Measurements from ENCODE around the gene GLP1R. TPM values are rescaled to one million over a fixed set of nuclear protein-coding genes. Genes with fewer than 3 reads are reported as not detected.
"Not testable (repeated sequence)": the region's sequence is repeated elsewhere in the genome, so short reads cannot be mapped to it uniquely, and the experiment has no call there.

Gene GLP1R
- total RNA-seq, 2 donors from 2014 or later = 0.77 to 2.1 TPM

DNA sequence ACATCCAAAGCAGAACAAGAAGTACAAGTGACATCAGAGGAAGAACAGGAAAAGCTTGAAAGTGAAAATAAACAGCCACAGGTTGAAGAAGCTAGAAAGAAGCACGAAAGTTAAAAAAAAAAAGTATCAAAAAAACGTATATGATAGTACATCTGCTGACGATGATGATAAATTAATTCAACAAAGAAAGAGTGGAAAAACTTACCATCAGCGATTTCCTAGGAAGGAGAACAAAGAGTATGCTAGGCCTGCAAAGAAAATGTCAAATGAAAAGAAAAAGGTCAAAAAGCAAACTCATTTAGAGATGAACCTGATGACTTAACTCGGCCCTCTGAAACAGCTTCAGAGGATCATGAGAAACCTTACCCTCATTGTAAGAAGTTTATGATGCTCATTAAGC, 62.7 kb downstream of the GLP1R start:
- no peaks in the 10 kb centered on the region for H3K27me3 Mint-ChIP-seq (ENCODE audit: low read depth)
- peaks cover 0 to 1% of the 10 kb centered on the region in 2 donors for H3K9me3 Mint-ChIP-seq
- peak overlapping the region; percentile 100 for H3K27ac Mint-ChIP-seq
- peaks cover 2 to 5% of the 10 kb centered on the region in 2 donors for H3K36me3 Mint-ChIP-seq (ENCODE audit: insufficient read depth in 2 of 2)
- H3K4me1 Mint-ChIP-seq (ENCODE audit: low read depth) = peaks cover 74% of the 10 kb centered on the region
- peak; percentile 26 to 30 for ATAC-seq (replicated peaks in 1 of 2)
- H3K4me3 Mint-ChIP-seq = peak overlapping the region; percentile 68 to 95
- DNase-seq = no peak

- peaks cover 3 to 5% of the 10 kb centered on the region in 2 donors for H3K36me3 Mint-ChIP-seq (ENCODE audit: insufficient read depth in 2 of 2)
These were observed 65.2 kb downstream of the GLP1R start for GRCh38 chr6:39113788-39114187.

GRCh38 chr6:39114388-39114703, 65.8 kb downstream of the GLP1R start:
- peaks cover 0 to 3% of the 10 kb centered on the region in 2 donors for H3K9me3 Mint-ChIP-seq
- no peaks in the 10 kb centered on the region for H3K27me3 Mint-ChIP-seq (ENCODE audit: low read depth)
- DNase-seq (no peak), ATAC-seq (replicated peaks in 1 of 2) (no peak)
- H3K4me1 Mint-ChIP-seq (ENCODE audit: low read depth) = peaks cover 71% of the 10 kb centered on the region
- H3K4me3 Mint-ChIP-seq = peak overlapping the region; percentile 89 to 99
- H3K27ac Mint-ChIP-seq = peak overlapping the region; percentile 98
- H3K36me3 Mint-ChIP-seq (ENCODE audit: insufficient read depth in 2 of 2) = peaks cover 2 to 5% of the 10 kb centered on the region in 2 donors

More at GRCh38 chr6:39113788-39114187, 65.2 kb downstream of the GLP1R start:
- DNase-seq = no peak
- peaks cover 75% of the 10 kb centered on the region for H3K4me1 Mint-ChIP-seq (ENCODE audit: low read depth)
- peak overlapping the region; percentile 89 to 99 for H3K4me3 Mint-ChIP-seq
- no peak for ATAC-seq (replicated peaks in 1 of 2)
- H3K27ac Mint-ChIP-seq = peak overlapping the region; percentile 98
- H3K27me3 Mint-ChIP-seq (ENCODE audit: low read depth) = no peaks in the 10 kb centered on the region
- H3K9me3 Mint-ChIP-seq = peaks cover 0 to 3% of the 10 kb centered on the region in 2 donors

- H3K27me3 Mint-ChIP-seq (ENCODE audit: low read depth) = no peaks in the 10 kb centered on the region
- peak within 1 kb of the TSS; percentile 89 to 99 for H3K4me3 Mint-ChIP-seq
- peaks cover 70% of the 10 kb centered on the region for H3K4me1 Mint-ChIP-seq (ENCODE audit: low read depth)
- DNase-seq (peak; percentile 95), ATAC-seq (replicated peaks in 1 of 2) (peak; percentile 83 to 88)
- peaks cover 2 to 5% of the 10 kb centered on the region in 2 donors for H3K36me3 Mint-ChIP-seq (ENCODE audit: insufficient read depth in 2 of 2)
- peaks cover 0 to 3% of the 10 kb centered on the region in 2 donors for H3K9me3 Mint-ChIP-seq
- H3K27ac Mint-ChIP-seq = peak within 1 kb of the TSS; percentile 98
These were observed 66.4 kb downstream of the GLP1R start, which contains the start of gene SAYSD1 for GRCh38 chr6:39114704-39115599. Gene SAYSD1, minus strand, starts transcription at chr6:39115186. Its CDS starts 97 bp downstream, at chr6:39115089.

GRCh38 chr6:39118921-39119320, 70.3 kb downstream of the GLP1R start:
- DNase-seq = no peak
- no peak overlapping the region for H3K4me3 Mint-ChIP-seq
- no peaks in the 10 kb centered on the region for H3K27me3 Mint-ChIP-seq (ENCODE audit: low read depth)
- ATAC-seq (replicated peaks in 1 of 2) = no peak
- peaks cover 30% of the 10 kb centered on the region for H3K4me1 Mint-ChIP-seq (ENCODE audit: low read depth)
- H3K9me3 Mint-ChIP-seq = peaks cover 0 to 3% of the 10 kb centered on the region in 2 donors
- H3K36me3 Mint-ChIP-seq (ENCODE audit: insufficient read depth in 2 of 2) = peaks cover 2 to 5% of the 10 kb centered on the region in 2 donors
- no peak overlapping the region for H3K27ac Mint-ChIP-seq

DNA sequence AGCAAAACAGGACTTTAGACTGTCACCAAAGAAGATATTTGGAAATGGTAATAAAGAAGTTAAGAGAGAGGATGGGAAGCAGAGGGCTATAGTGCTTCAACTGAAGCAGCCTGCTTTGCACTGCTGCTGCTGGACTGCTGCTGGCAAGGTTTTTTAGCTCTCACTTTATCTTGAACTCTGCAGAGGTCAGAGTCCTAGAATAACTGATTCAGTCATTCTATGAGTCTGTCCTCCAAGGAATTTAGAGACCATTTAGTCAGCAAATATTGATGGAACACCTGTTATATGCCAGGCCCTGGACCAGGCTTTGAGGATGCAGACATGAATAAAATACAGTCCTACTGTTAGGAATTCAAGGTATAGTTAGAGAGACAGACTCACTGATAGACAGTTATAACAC, 75.5 kb downstream of the GLP1R start:
- no peak for DNase-seq
- ATAC-seq (replicated peaks in 1 of 2) = no peak
- peaks cover 7% of the 10 kb centered on the region for H3K27me3 Mint-ChIP-seq (ENCODE audit: low read depth)
- no peak overlapping the region for H3K4me3 Mint-ChIP-seq
- H3K9me3 Mint-ChIP-seq = peaks cover 2 to 5% of the 10 kb centered on the region in 2 donors
- H3K36me3 Mint-ChIP-seq (ENCODE audit: insufficient read depth in 2 of 2) = peaks cover 0 to 2% of the 10 kb centered on the region in 2 donors
- H3K27ac Mint-ChIP-seq = no peak overlapping the region
- H3K4me1 Mint-ChIP-seq (ENCODE audit: low read depth) = no peaks in the 10 kb centered on the region

DNA sequence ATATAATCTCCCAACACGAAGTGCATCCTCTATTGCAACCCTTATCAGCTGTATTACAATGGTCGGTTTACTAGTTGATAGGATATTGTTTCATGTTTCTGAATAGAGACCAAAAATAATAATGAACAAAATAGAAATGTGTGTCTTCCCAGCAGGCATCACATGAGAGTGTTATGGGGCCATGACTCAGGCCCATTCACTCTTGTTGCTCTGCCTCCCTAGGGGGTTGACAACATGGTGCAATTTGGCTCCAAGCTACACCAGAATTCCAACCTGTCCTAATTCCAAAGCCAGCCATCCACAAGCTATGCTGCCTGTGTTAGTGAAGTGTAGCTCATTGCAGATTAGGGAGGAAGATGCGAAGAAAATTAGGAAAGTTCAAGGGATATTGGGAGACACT, 79.5 kb downstream of the GLP1R start:
- no peak overlapping the region for H3K27ac Mint-ChIP-seq
- DNase-seq (no peak), ATAC-seq (replicated peaks in 1 of 2) (no peak)
- H3K4me1 Mint-ChIP-seq (ENCODE audit: low read depth) = no peaks in the 10 kb centered on the region
- peaks cover 0 to 5% of the 10 kb centered on the region in 2 donors for H3K36me3 Mint-ChIP-seq (ENCODE audit: insufficient read depth in 2 of 2)
- peaks cover 7% of the 10 kb centered on the region for H3K27me3 Mint-ChIP-seq (ENCODE audit: low read depth)
- H3K9me3 Mint-ChIP-seq = peaks cover 5 to 6% of the 10 kb centered on the region in 2 donors
- no peak overlapping the region for H3K4me3 Mint-ChIP-seq

GRCh38 chr6:39128832-39129231, 80.3 kb downstream of the GLP1R start:
- H3K36me3 Mint-ChIP-seq (ENCODE audit: insufficient read depth in 2 of 2) = peaks cover 0 to 5% of the 10 kb centered on the region in 2 donors
- DNase-seq (no peak), ATAC-seq (replicated peaks in 1 of 2) (no peak)
- H3K27ac Mint-ChIP-seq = no peak overlapping the region
- peaks cover 7% of the 10 kb centered on the region for H3K27me3 Mint-ChIP-seq (ENCODE audit: low read depth)
- no peaks in the 10 kb centered on the region for H3K4me1 Mint-ChIP-seq (ENCODE audit: low read depth)
- no peak overlapping the region for H3K4me3 Mint-ChIP-seq
- H3K9me3 Mint-ChIP-seq = peaks cover 5 to 6% of the 10 kb centered on the region in 2 donors

DNA sequence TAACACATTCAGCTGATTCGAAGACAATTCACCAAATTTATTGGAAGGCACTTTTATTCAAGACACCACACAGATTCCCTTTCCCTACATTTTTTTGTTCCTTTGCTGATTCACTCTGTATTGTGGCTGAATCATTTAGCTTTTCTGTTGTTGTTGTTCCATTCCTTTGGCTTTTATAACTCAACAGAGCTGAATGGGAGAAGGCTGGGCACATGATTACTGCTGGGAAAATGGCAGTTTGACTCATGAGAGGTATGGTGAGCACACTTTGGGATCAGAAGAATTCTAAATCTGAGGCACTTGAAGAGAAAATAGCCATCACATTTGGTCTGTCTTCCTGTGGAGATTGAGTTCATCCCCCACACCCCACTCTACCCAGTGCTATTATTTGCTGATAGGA, 82.1 kb downstream of the GLP1R start:
- Mint-ChIP-seq H3K4me3 (no peak overlapping the region), H3K4me1 (ENCODE audit: low read depth) (no peaks in the 10 kb centered on the region), H3K27ac (no peak overlapping the region), H3K27me3 (ENCODE audit: low read depth) (peaks cover 3% of the 10 kb centered on the region), H3K9me3 (peaks cover 4 to 6% of the 10 kb centered on the region in 2 donors), H3K36me3 (ENCODE audit: insufficient read depth in 2 of 2) (peaks cover 0 to 5% of the 10 kb centered on the region in 2 donors)
- DNase-seq (no peak), ATAC-seq (replicated peaks in 1 of 2) (no peak)

GRCh38 chr6:39134761-39135160, 86.2 kb downstream of the GLP1R start:
- H3K4me1 Mint-ChIP-seq (ENCODE audit: low read depth); H3K4me3 Mint-ChIP-seq; DNase-seq; H3K36me3 Mint-ChIP-seq (ENCODE audit: insufficient read depth in 2 of 2); H3K9me3 Mint-ChIP-seq; H3K27ac Mint-ChIP-seq; ATAC-seq (replicated peaks in 1 of 2); H3K27me3 Mint-ChIP-seq (ENCODE audit: low read depth): not testable (repeated sequence)

- not testable (repeated sequence) for H3K9me3 Mint-ChIP-seq; H3K27ac Mint-ChIP-seq; ATAC-seq (replicated peaks in 1 of 2); H3K4me1 Mint-ChIP-seq (ENCODE audit: low read depth); H3K4me3 Mint-ChIP-seq; H3K36me3 Mint-ChIP-seq (ENCODE audit: insufficient read depth in 2 of 2); DNase-seq
- H3K27me3 Mint-ChIP-seq (ENCODE audit: low read depth) = peaks cover 12% of the 10 kb centered on the region
These were observed 87.6 kb downstream of the GLP1R start for GRCh38 chr6:39136207-39136606.

DNA sequence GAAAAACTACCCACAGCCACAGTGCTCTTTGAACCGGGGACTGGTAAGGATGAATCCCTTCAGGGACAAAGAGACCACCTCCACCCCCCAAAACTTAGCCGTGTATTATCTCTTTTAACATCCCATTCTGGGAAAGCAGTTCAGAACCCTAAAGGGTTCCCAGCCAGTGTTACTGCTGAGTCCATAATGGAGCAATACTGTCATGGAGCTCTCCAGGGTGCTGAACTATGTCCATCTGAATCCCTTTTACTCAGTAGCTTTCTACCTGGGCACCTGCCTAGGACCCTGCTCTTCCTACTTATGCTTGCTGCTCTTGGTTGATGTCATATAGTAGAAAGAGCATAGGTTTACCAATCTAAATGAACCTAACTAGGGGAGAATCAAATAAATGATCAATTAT, 88.7 kb downstream of the GLP1R start:
- ATAC-seq (replicated peaks in 1 of 2) (no peak), DNase-seq (peak; percentile 43 to 44)
- H3K36me3 Mint-ChIP-seq (ENCODE audit: insufficient read depth in 2 of 2) = peaks cover 0 to 4% of the 10 kb centered on the region in 2 donors
- peaks cover 3 to 6% of the 10 kb centered on the region in 2 donors for H3K9me3 Mint-ChIP-seq
- peaks cover 9% of the 10 kb centered on the region for H3K4me1 Mint-ChIP-seq (ENCODE audit: low read depth)
- H3K27me3 Mint-ChIP-seq (ENCODE audit: low read depth) = peaks cover 13% of the 10 kb centered on the region
- H3K4me3 Mint-ChIP-seq = no peak overlapping the region
- no peak overlapping the region for H3K27ac Mint-ChIP-seq

Data from activated T-cell treated with anti-CD3 and anti-CD28 coated beads, Interleukin-2, amount 50 U/mL, for 72 hours (primary cell).